Astrocyte of the spinal cord (primary cell): ENCODE results near the gene ENOPH1.

Source experiments
- DNase-seq: peaks from one replicate; pipeline ENCODE4 v3.0.0; 2011; ENCODE audit warnings: low read depth, low spot score
- H3K4me3 ChIP-seq: 2 replicates; pipeline ENCODE4 v1.5.1; 2011; ENCODE audit warnings: low read depth, mild to moderate bottlenecking, low read length, moderate library complexity
- CTCF ChIP-seq: IDR thresholded peaks from 2 replicates; pipeline ENCODE4 v1.5.1; 2012; ENCODE audit warnings: low read depth, mild to moderate bottlenecking, low read length, inconsistent platforms
- in situ Hi-C: cut with HindIII; loops from 2 replicates; pipeline ENCODE4 v1.10.0; 2017; ENCODE audit warnings: low sequenced_read_pairs

Gene ENOPH1

DNA sequence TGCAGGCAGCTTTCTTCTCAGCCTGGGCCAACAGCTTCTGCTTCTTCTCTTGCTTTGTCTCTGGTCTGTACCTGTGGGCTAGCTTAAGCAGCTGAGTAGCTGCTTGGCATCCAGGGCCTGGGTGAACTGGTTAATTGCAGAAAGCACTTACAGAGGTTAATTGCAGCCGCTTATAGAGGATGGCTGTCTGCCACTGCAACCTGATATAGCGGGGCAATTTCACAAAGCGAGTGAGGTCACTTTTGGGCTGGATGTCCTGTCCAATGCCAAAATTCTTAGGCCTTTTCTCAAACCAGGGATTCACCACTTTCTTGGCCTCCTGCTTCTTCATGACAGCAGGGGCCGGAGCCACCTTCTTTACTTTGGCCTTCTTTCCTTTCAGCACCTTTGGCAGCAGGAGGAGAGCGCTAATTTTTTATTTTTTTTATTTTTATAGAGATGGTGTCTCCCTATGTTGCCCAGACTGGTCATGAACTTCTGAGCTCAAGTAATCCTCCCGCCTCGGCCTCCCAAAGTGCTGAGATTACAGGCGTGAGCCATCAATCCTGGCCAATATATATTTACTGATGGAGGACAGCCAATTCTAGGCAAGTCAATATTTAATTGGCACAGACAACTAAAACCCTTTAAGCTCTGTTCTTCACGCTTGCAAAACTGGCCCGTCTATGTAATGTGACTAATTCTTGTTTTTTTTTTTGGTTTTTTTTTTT is 61.0 kb downstream of the ENOPH1 start:
- TF ChIP-seq CTCF = no peak
- DNase-seq = no peak
- no peak overlapping the region for H3K4me3 ChIP-seq
- in situ Hi-C loops = no loop called here

DNA sequence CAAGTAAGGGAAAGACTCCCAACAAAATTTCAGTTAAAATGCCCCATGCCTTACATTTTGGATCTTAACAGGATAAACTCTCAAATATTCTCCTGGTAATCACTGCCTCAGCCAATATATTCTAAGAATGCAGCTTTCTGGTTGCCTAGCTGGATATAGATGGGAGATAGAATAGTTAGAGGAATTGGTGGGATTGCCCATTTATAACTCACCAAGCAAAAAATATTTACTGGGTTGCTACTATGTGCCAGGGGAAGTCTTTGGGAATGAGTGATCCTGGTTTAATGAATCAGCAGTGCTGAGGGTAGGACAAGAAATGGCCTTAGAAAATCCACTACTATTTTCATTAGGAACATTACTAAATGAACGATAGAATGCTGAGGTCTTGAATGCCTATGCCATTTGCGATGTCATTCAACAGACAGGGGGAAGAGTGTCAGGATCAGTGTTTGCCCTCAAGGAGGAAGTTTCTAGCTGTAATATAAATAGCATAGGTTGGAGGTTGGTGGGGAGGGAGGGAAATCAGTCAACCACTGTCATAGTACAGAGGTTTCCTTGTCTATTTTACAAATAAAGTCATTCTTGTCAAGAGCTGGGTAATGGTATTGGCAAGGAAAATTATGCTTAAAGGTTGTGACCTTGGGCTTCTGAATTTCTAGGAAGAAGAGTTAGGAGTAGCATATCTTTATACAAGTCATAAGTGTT is 63.5 kb downstream of the ENOPH1 start:
- no peak for TF ChIP-seq CTCF
- no peak overlapping the region for H3K4me3 ChIP-seq
- in situ Hi-C loops = no loop called here
- peak; percentile 43 for DNase-seq

GRCh38 chr4:82495666-82496065 is 65.3 kb downstream of the ENOPH1 start:
- H3K4me3 ChIP-seq = no peak overlapping the region
- in situ Hi-C loops = no loop called here
- DNase-seq = no peak
- no peak for TF ChIP-seq CTCF

DNA sequence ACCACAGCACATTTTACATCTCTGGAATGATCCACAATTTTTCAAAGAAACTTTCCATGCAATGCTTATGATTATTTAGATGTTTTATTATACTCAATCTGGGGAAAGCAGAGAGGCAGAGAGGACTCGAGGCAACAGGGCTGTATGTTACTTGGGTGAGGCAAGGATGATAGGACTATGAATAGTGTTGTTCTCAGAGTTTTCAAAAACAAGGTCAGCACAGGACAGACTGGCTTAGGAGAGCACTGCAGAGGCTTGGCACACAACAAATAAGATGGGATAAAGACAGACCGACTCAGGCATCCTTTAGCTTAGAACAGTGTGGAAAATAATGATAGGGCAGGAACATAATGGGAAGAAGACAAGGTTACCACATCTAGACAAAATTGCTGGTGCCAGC is 66.0 kb downstream of the ENOPH1 start:
- in situ Hi-C loops = no loop called here
- DNase-seq = no peak
- H3K4me3 ChIP-seq = no peak overlapping the region

DNA sequence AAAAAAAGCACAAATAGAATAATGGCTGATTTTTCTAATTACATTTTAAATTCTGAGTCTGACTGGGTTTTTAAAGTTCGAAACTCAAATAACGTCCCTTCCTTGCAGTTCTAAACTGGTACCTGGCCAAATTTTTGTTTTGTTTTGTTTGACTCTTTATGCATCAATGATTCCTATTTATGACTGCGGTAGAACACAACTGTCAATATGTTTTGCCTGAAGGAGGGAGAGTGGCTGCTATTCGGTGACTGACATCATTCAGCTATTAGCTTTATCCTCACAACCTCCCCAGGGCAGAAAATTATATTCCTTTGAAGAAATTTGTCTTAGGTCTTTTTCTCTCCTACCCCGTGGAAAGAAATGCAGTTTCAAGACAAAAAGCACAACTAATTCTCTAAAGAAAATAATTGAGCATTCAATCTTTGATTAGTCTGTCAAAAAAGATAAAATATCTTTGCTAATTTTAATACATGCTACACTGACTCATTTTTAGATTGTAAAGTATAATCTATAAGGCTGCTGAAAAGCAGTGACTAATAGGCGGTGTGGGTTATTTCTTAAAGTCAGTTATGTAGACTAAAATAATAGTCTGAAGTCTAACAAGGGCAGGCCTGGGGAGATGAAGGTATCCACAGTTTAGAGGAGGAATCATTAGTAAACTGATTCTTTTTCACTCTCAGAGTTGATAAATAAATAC is 69.5 kb downstream of the ENOPH1 start:
- in situ Hi-C loops = no loop called here
- no peak for DNase-seq
- no peak for TF ChIP-seq CTCF
- no peak overlapping the region for H3K4me3 ChIP-seq

More for the DNA sequence above, 66.0 kb downstream of the ENOPH1 start:
- no peak for TF ChIP-seq CTCF

GRCh38 chr4:82500435-82501153 is 70.2 kb downstream of the ENOPH1 start:
- TF ChIP-seq CTCF = no peak
- in situ Hi-C loops = no loop called here
- H3K4me3 ChIP-seq = no peak overlapping the region
- DNase-seq = no peak
